Esophagus muscularis mucosa (tissue), 4 donors: ENCODE measurements around the gene CRKL. TPM values are rescaled to one million over a fixed set of nuclear protein-coding genes. Genes with fewer than 3 reads are reported as not detected.

ENCODE experiments used
- DNase-seq: peaks from one replicate; pipeline ENCODE4 v3.0.0-alpha.2; 2017; ENCODE audit errors: extremely low spot score
- H3K27ac ChIP-seq, 4 donors: fragments of 200-600 bp; sonication (generic); replicated peaks in 1 of 4; 1 replicate in 3 of 4; 2 replicates in 1 of 4; pipeline ENCODE4 v1.5.1; 2016 to 2019; ENCODE audit warnings: mild to moderate bottlenecking in 1 of 4
- H3K27me3 ChIP-seq, 4 donors: fragments of 200-600 bp; sonication (generic); one replicate each; pipeline versions ENCODE4 v1.5.1 to v1.6.0; 2016 to 2019
- H3K36me3 ChIP-seq, 4 donors: fragments of 200-600 bp; sonication (generic); one replicate each; pipeline ENCODE4 v1.5.1; 2016 to 2019
- H3K4me1 ChIP-seq, 4 donors: fragments of 200-600 bp; sonication (generic); one replicate each; pipeline ENCODE4 v1.5.1; 2016 to 2019
- H3K4me3 ChIP-seq, 4 donors: fragments of 200-600 bp; sonication (generic); 1 replicate in 2 of 4; 2 replicates in 2 of 4; pipeline ENCODE4 v1.5.1; 2016 to 2019; ENCODE audit warnings: mild to moderate bottlenecking in 4 of 4, moderate library complexity in 1 of 4
- H3K9me3 ChIP-seq, 4 donors: fragments of 200-600 bp; sonication (generic); 1 replicate in 3 of 4; 2 replicates in 1 of 4; pipeline ENCODE4 v1.5.1; 2016 to 2019
- CTCF ChIP-seq, 3 experiments: fragments of 200-600 bp in 2 of 3; fragments of 450-650 bp in 1 of 3; sonication (generic) in 2 of 3; IDR thresholded peaks; one replicate each; pipeline ENCODE4 v1.5.1; 2017 to 2019; ENCODE audit warnings: antibody characterized with exemption in 3 of 3, mild to moderate bottlenecking in 2 of 3, moderate library complexity in 1 of 3
- EP300 ChIP-seq: sonication (generic); formaldehyde crosslinking; IDR thresholded peaks from one replicate; pipeline ENCODE4 v1.6.1; 2017; ENCODE audit warnings: antibody characterized with exemption
- POLR2A ChIP-seq: fragments of 450-650 bp; IDR thresholded peaks from one replicate; pipeline ENCODE4 v1.6.1; 2017; ENCODE audit warnings: antibody characterized with exemption, moderate library complexity, mild to moderate bottlenecking, low read depth
- POLR2AphosphoS5 ChIP-seq, 2 donors: sonication (generic); formaldehyde crosslinking; IDR thresholded peaks; one replicate each; pipeline ENCODE4 v1.6.1; 2017; ENCODE audit warnings: antibody characterized with exemption in 2 of 2
- WGBS: methylation state at CpG from one replicate; pipeline ENCODE4 v1.1.5; 2018; 5-methylcytosine and 5-hydroxymethylcytosine counted together
- intact Hi-C: fragments of 100-400 bp; cut with DNase I; formaldehyde crosslinking; loops from one replicate; pipeline ENCODE4 v1.15.1; 2023
- total RNA-seq, 4 donors: library from RNA; depleted of rRNA; stranded (reverse); fragments of >200 nt; gene quantifications; one replicate each; pipeline versions ENCODE4 v1.1.0 to v1.2.1, GENCODE V29; 2016

The CRKL gene
- total RNA-seq, 4 donors from 2014 or later: 34.9 to 56.2 (median 47.9) TPM

GRCh38 chr22:20965104-20965887 is 48.1 kb downstream of the CRKL start:
- H3K27ac ChIP-seq: no peak overlapping the region
- no peaks in the 10 kb centered on the region for H3K36me3 ChIP-seq
- H3K27me3 ChIP-seq: peaks cover 0 to 18% (median 4%) of the 10 kb centered on the region in 4 donors
- peak overlapping the region; percentile 51 to 63 (median 56) for H3K4me3 ChIP-seq
- TF ChIP-seq POLR2A (no peak), EP300 (no peak), POLR2AphosphoS5 (IDR thresholded peaks at IDR 0.05) (no peak), CTCF (IDR thresholded peaks at IDR 0.05) (no peak)
- intact Hi-C loops: loop anchor here (10.0 kb wide), 2 partner anchors 50 to 80 kb away; partner anchors contain the start of gene P2RX6
- WGBS: 23% methylated on average over 14 of the region's 65 CpGs
- DNase-seq: no peak
- H3K9me3 ChIP-seq: no peaks in the 10 kb centered on the region
- H3K4me1 ChIP-seq: peaks cover 8 to 28% (median 21%) of the 10 kb centered on the region in 4 donors

- intact Hi-C loops: loop anchor here (10.0 kb wide), 2 partner anchors 49 to 81 kb away; partner anchors contain the start of gene P2RX6
- no peaks in the 10 kb centered on the region for H3K9me3 ChIP-seq
- DNase-seq: no peak
- H3K4me1 ChIP-seq: peaks cover 8 to 28% (median 21%) of the 10 kb centered on the region in 4 donors
- H3K27ac ChIP-seq: no peak overlapping the region
- WGBS: 92% methylated on average over 6 of the region's 13 CpGs
- H3K27me3 ChIP-seq: peaks cover 0 to 18% (median 4%) of the 10 kb centered on the region in 4 donors
- H3K36me3 ChIP-seq: no peaks in the 10 kb centered on the region
- H3K4me3 ChIP-seq: peak overlapping the region in 1 of 4 donors; percentile 59
- TF ChIP-seq POLR2A (no peak), POLR2AphosphoS5 (IDR thresholded peaks at IDR 0.05) (no peak), EP300 (no peak), CTCF (IDR thresholded peaks at IDR 0.05) (no peak)
Measured at GRCh38 chr22:20965888-20966855, 49.0 kb downstream of the CRKL start.

- intact Hi-C loops: loop anchor here (10.0 kb wide), 2 partner anchors 48 to 82 kb away; partner anchors contain the start of gene P2RX6
- 74% methylated on average over 12 of the region's 22 CpGs for WGBS
Measured at GRCh38 chr22:20966883-20967696, 49.9 kb downstream of the CRKL start, which contains the start of gene AIFM3. Gene AIFM3, plus strand, starts transcription at chr22:20967255. Its CDS starts 690 bp downstream, at chr22:20967945.

More at GRCh38 chr22:20966883-20967696, 49.9 kb downstream of the CRKL start, which contains the start of gene AIFM3:
- Histone ChIP-seq H3K4me3 (no peak within 1 kb of the TSS), H3K9me3 (no peaks in the 10 kb centered on the region), H3K4me1 (peaks cover 8 to 28% (median 21%) of the 10 kb centered on the region in 4 donors), H3K27ac (no peak within 1 kb of the TSS), H3K36me3 (no peaks in the 10 kb centered on the region), H3K27me3 (peaks cover 0 to 18% (median 4%) of the 10 kb centered on the region in 4 donors)
- DNase-seq: no peak
- no peak for TF ChIP-seq POLR2A
- no peak for TF ChIP-seq EP300
- TF ChIP-seq CTCF (IDR thresholded peaks at IDR 0.05): no peak
- TF ChIP-seq POLR2AphosphoS5 (IDR thresholded peaks at IDR 0.05): no peak
